DOHH2 (cell line): ENCODE measurements around the gene AGR3.

Experiments
- CTCF ChIP-seq: fragments of 200-600 bp; sonication (generic); IDR thresholded peaks from one replicate; pipeline ENCODE4 v1.5.1; 2014; ENCODE audit warnings: antibody characterized with exemption, mild to moderate bottlenecking, low read depth, low read length; ENCODE audit not compliant: poor library complexity, severe bottlenecking
- EZH2phosphoT487 ChIP-seq: fragments of 200-600 bp; sonication (generic); IDR thresholded peaks from 2 replicates; pipeline ENCODE4 v1.6.1; 2017; ENCODE audit warnings: borderline replicate concordance, mild to moderate bottlenecking, antibody characterized with exemption, low read length, moderate library complexity, mixed read lengths

GRCh38 chr7:16815001-16815400, 66.8 kb downstream of the AGR3 start:
- TF ChIP-seq CTCF, result no peak
- no peak for TF ChIP-seq EZH2phosphoT487
